Panc1 (cell line): ENCODE results near the gene ETFA.

Source experiments
- SIN3A ChIP-seq: IDR thresholded peaks from 2 replicates; pipeline ENCODE4 v1.6.1; 2012; ENCODE audit warnings: low read depth, mild to moderate bottlenecking, low read length, moderate library complexity, borderline replicate concordance; ENCODE audit not compliant: insufficient read depth
- TF ChIP-seq, protein P1 (sequence below), 2 experiments: IDR thresholded peaks; 2 replicates each; pipeline ENCODE4 v1.6.1; 2011 to 2012; ENCODE audit warnings: low read depth in 2 of 2, control low read depth in 1 of 2, low read length in 1 of 2, mild to moderate bottlenecking in 1 of 2, moderate library complexity in 1 of 2; ENCODE audit not compliant: insufficient read depth in 1 of 2
- TF ChIP-seq, protein P2 (sequence below): fragments of 450-650 bp; IDR thresholded peaks from 2 replicates; pipeline ENCODE4 v1.5.1; 2017; ENCODE audit warnings: mild to moderate bottlenecking

DNA sequence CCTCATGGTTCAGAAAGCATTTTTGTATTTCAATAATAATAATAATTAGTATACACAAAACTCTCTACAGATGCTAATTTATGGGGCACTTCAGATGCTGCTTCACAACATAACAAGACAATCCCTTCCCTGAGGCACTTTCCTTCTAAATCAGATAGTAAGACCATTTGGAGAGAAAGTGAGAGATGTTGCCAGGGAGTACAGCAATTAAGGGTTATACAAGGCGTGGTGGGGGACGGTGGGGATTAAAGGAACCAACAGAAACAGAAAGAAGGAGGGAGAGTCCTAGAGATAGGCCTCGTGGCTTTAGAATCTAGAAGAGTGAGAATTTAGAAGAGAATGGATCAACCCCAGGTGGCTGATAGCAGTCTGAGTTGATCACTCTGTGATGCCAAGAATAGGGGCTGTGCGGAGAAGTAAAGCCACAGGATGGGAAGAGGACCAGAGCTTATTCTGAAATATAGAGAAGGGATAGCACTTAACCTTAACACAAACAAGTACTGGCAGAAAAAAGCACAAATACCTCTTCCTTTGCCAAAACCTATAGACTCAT is 76.9 kb downstream of the ETFA start:
- TF ChIP-seq, protein P1, sequence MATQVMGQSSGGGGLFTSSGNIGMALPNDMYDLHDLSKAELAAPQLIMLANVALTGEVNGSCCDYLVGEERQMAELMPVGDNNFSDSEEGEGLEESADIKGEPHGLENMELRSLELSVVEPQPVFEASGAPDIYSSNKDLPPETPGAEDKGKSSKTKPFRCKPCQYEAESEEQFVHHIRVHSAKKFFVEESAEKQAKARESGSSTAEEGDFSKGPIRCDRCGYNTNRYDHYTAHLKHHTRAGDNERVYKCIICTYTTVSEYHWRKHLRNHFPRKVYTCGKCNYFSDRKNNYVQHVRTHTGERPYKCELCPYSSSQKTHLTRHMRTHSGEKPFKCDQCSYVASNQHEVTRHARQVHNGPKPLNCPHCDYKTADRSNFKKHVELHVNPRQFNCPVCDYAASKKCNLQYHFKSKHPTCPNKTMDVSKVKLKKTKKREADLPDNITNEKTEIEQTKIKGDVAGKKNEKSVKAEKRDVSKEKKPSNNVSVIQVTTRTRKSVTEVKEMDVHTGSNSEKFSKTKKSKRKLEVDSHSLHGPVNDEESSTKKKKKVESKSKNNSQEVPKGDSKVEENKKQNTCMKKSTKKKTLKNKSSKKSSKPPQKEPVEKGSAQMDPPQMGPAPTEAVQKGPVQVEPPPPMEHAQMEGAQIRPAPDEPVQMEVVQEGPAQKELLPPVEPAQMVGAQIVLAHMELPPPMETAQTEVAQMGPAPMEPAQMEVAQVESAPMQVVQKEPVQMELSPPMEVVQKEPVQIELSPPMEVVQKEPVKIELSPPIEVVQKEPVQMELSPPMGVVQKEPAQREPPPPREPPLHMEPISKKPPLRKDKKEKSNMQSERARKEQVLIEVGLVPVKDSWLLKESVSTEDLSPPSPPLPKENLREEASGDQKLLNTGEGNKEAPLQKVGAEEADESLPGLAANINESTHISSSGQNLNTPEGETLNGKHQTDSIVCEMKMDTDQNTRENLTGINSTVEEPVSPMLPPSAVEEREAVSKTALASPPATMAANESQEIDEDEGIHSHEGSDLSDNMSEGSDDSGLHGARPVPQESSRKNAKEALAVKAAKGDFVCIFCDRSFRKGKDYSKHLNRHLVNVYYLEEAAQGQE (IDR thresholded peaks at IDR 0.05; ENCODE audit: insufficient read depth in 1 of 2, low read depth in 2 of 2, low read length in 1 of 2) = no peak
- TF ChIP-seq, protein P2, sequence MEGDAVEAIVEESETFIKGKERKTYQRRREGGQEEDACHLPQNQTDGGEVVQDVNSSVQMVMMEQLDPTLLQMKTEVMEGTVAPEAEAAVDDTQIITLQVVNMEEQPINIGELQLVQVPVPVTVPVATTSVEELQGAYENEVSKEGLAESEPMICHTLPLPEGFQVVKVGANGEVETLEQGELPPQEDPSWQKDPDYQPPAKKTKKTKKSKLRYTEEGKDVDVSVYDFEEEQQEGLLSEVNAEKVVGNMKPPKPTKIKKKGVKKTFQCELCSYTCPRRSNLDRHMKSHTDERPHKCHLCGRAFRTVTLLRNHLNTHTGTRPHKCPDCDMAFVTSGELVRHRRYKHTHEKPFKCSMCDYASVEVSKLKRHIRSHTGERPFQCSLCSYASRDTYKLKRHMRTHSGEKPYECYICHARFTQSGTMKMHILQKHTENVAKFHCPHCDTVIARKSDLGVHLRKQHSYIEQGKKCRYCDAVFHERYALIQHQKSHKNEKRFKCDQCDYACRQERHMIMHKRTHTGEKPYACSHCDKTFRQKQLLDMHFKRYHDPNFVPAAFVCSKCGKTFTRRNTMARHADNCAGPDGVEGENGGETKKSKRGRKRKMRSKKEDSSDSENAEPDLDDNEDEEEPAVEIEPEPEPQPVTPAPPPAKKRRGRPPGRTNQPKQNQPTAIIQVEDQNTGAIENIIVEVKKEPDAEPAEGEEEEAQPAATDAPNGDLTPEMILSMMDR = no peak
- no peak for TF ChIP-seq SIN3A
